HL-60 (cell line): ENCODE data around the gene MAN2A2.

ENCODE experiments used
- CTCF ChIP-seq: IDR thresholded peaks from one replicate; pipeline ENCODE4 v1.5.1; 2011; ENCODE audit warnings: low read length, control low read depth, inconsistent platforms; ENCODE audit not compliant: insufficient read depth
- GABPA ChIP-seq: IDR thresholded peaks from 2 replicates; pipeline ENCODE4 v1.6.1; 2012; ENCODE audit warnings: low read depth

- TF ChIP-seq GABPA (no peak), CTCF (no peak)
Measured at GRCh38 chr15:90913398-90913944, 10.4 kb downstream of the MAN2A2 start.
